H9 (cell line): ENCODE measurements around the gene GDI2. TPM values are rescaled to one million over a fixed set of nuclear protein-coding genes. Genes with fewer than 3 reads are reported as not detected.

Experiments
- DNase-seq: peaks from one replicate; pipeline ENCODE4 v3.0.0-alpha.2; 2017
- H2AFZ ChIP-seq: one replicate; pipeline ENCODE4 v1.6.1; 2013; ENCODE audit warnings: mild to moderate bottlenecking, low read length, control low read depth, moderate library complexity
- H2AK5ac ChIP-seq: 2 replicates; pipeline ENCODE4 v1.6.1; 2013; ENCODE audit warnings: low read length, control low read depth, mixed read lengths; ENCODE audit not compliant: insufficient read length
- H2BK120ac ChIP-seq: one replicate; pipeline ENCODE4 v1.6.1; 2013; ENCODE audit warnings: low read depth, mild to moderate bottlenecking, low read length, control low read depth, inconsistent platforms; ENCODE audit not compliant: poor library complexity, severe bottlenecking
- H2BK12ac ChIP-seq: 2 replicates; pipeline ENCODE4 v1.6.1; 2013; ENCODE audit warnings: low read length, control low read depth, mixed read lengths, low read depth; ENCODE audit not compliant: insufficient read length
- H2BK15ac ChIP-seq: 2 replicates; pipeline ENCODE4 v1.6.1; 2013; ENCODE audit warnings: low read depth, low read length, control low read depth
- H2BK20ac ChIP-seq: one replicate; pipeline ENCODE4 v1.6.1; 2013; ENCODE audit warnings: low read depth, mild to moderate bottlenecking, low read length, control low read depth, inconsistent platforms; ENCODE audit not compliant: poor library complexity, severe bottlenecking
- H2BK5ac ChIP-seq: 2 replicates; pipeline ENCODE4 v1.6.1; 2013; ENCODE audit warnings: low read length, control low read depth, mixed read lengths; ENCODE audit not compliant: insufficient read length
- H3K14ac ChIP-seq: 2 replicates; pipeline ENCODE4 v1.6.1; 2013; ENCODE audit warnings: low read length, control low read depth; ENCODE audit not compliant: insufficient read depth
- H3K18ac ChIP-seq: 2 replicates; pipeline ENCODE4 v1.6.1; 2013; ENCODE audit warnings: low read depth, mild to moderate bottlenecking, mixed read lengths, low read length, control low read depth; ENCODE audit not compliant: insufficient read length
- H3K23ac ChIP-seq: 2 replicates; pipeline ENCODE4 v1.6.1; 2013; ENCODE audit warnings: low read length, control low read depth, mixed read lengths, low read depth; ENCODE audit not compliant: insufficient read length
- H3K23me2 ChIP-seq: 2 replicates; pipeline ENCODE4 v1.6.1; 2013; ENCODE audit warnings: low read depth, mild to moderate bottlenecking, mixed read lengths, low read length, control low read depth; ENCODE audit not compliant: insufficient read length, poor library complexity, severe bottlenecking
- H3K27ac ChIP-seq: 2 replicates; pipeline ENCODE4 v1.5.1; 2013; ENCODE audit warnings: low read length, control low read depth, mixed read lengths, low read depth; ENCODE audit not compliant: insufficient read length
- H3K27me3 ChIP-seq: 2 replicates; pipeline ENCODE4 v1.6.1; 2013; ENCODE audit warnings: low read length, control low read depth, inconsistent platforms; ENCODE audit not compliant: insufficient read depth
- H3K4ac ChIP-seq: 2 replicates; pipeline ENCODE4 v1.6.1; 2013; ENCODE audit warnings: low read depth, mild to moderate bottlenecking, control low read depth, inconsistent platforms, low read length, moderate library complexity
- H3K4me1 ChIP-seq: 2 replicates; pipeline ENCODE4 v1.6.1; 2013; ENCODE audit warnings: low read length, control low read depth, inconsistent platforms; ENCODE audit not compliant: insufficient read depth
- H3K4me2 ChIP-seq: 2 replicates; pipeline ENCODE4 v1.6.1; 2013; ENCODE audit warnings: low read length, control low read depth, mixed read lengths; ENCODE audit not compliant: insufficient read length, insufficient read depth
- H3K56ac ChIP-seq: 2 replicates; pipeline ENCODE4 v1.6.1; 2013; ENCODE audit warnings: low read depth, mild to moderate bottlenecking, mixed read lengths, low read length, control low read depth; ENCODE audit not compliant: insufficient read length
- H3K79me1 ChIP-seq: 2 replicates; pipeline ENCODE4 v1.6.1; 2013; ENCODE audit warnings: low read depth, mild to moderate bottlenecking, moderate library complexity, low read length, control low read depth, inconsistent platforms; ENCODE audit not compliant: insufficient read depth, poor library complexity, severe bottlenecking
- H3K79me2 ChIP-seq: 2 replicates; pipeline ENCODE4 v1.6.1; 2013; ENCODE audit warnings: low read length, control low read depth, inconsistent platforms; ENCODE audit not compliant: insufficient read depth
- H3K9ac ChIP-seq: 2 replicates; pipeline ENCODE4 v1.6.1; 2013; ENCODE audit warnings: low read length, control low read depth, mixed read lengths; ENCODE audit not compliant: insufficient read length; ENCODE audit errors: extremely low read depth
- H3K9me3 ChIP-seq: one replicate; pipeline ENCODE4 v1.6.1; 2013; ENCODE audit warnings: low read depth, low read length, inconsistent platforms; ENCODE audit not compliant: control insufficient read depth
- H3T11ph ChIP-seq: one replicate; pipeline ENCODE4 v1.6.1; 2013; ENCODE audit warnings: mild to moderate bottlenecking, low read length, control low read depth, inconsistent platforms
- H4K20me1 ChIP-seq: one replicate; pipeline ENCODE4 v1.6.1; 2013; ENCODE audit not compliant: control insufficient read depth, insufficient read length, insufficient read depth
- H4K5ac ChIP-seq: 2 replicates; pipeline ENCODE4 v1.6.1; 2013; ENCODE audit warnings: low read depth, mild to moderate bottlenecking, mixed read lengths, low read length, control low read depth; ENCODE audit not compliant: insufficient read length
- H4K8ac ChIP-seq: replicated peaks from 2 replicates; pipeline ENCODE4 v1.6.1; 2013; ENCODE audit warnings: low read length, control low read depth, mixed read lengths, low read depth; ENCODE audit not compliant: insufficient read length
- H4K91ac ChIP-seq: 2 replicates; pipeline ENCODE4 v1.6.1; 2013; ENCODE audit warnings: low read depth, mild to moderate bottlenecking, moderate library complexity, mixed read lengths, low read length, control low read depth; ENCODE audit not compliant: insufficient read length
- H3K27ac Mint-ChIP-seq, 3 experiments: 2 replicates in 2 of 3; 3 replicates in 1 of 3; pipeline ENCODE4 v1.8.0; 2020 to 2021; ENCODE audit warnings: mixed read lengths in 3 of 3, mild to moderate bottlenecking in 1 of 3, moderate library complexity in 1 of 3
- H3K27me3 Mint-ChIP-seq: 2 replicates; pipeline ENCODE4 v1.8.0; 2021; ENCODE audit warnings: low read depth, mild to moderate bottlenecking, moderate library complexity, mixed read lengths
- H3K36me3 Mint-ChIP-seq, 3 experiments: 2 replicates in 2 of 3; 3 replicates in 1 of 3; pipeline ENCODE4 v1.8.0; 2020 to 2021; ENCODE audit warnings: low read depth in 3 of 3, mixed read lengths in 3 of 3; ENCODE audit not compliant: insufficient read depth in 1 of 3
- H3K4me1 Mint-ChIP-seq, 2 experiments: 2 replicates each; pipeline ENCODE4 v1.8.0; 2020; ENCODE audit warnings: mixed read lengths in 2 of 2
- H3K4me3 Mint-ChIP-seq, 2 experiments: 2 replicates in 1 of 2; 3 replicates in 1 of 2; pipeline ENCODE4 v1.8.0; 2020 to 2021; ENCODE audit warnings: mild to moderate bottlenecking in 2 of 2, mixed read lengths in 2 of 2, moderate library complexity in 1 of 2
- H3K9me3 Mint-ChIP-seq, 2 experiments: 2 replicates in 1 of 2; 3 replicates in 1 of 2; pipeline ENCODE4 v1.8.0; 2020; ENCODE audit warnings: mild to moderate bottlenecking in 2 of 2, mixed read lengths in 2 of 2, moderate library complexity in 1 of 2
- whole genome bisulfite sequencing: extraction: QIAGEN DNeasy Blood & Tissue Kit; methylation state at CpG from one replicate; pipeline ENCODE4 v1.1.7; 2013; ENCODE audit warnings: missing lambda C conversion rate, low lambda C conversion rate, mixed read lengths; ENCODE audit not compliant: insufficient read length; ENCODE audit errors: extremely low coverage; 5-methylcytosine and 5-hydroxymethylcytosine counted together
- total RNA-seq: library from RNA; stranded (reverse); gene quantifications from 2 replicates; pipeline ENCODE4 v1.2.1, GENCODE V29; 2021
- TF ChIP-seq, protein P1 (sequence below): fragments of 200-600 bp; sonication (generic); conservative IDR thresholded peaks from 3 replicates; pipeline ENCODE4 v1.8.0; 2021; ENCODE audit warnings: antibody characterized with exemption, mild to moderate bottlenecking

GDI2 gene
- total RNA-seq, 1 experiment from 2014 or later = 351 TPM

DNA sequence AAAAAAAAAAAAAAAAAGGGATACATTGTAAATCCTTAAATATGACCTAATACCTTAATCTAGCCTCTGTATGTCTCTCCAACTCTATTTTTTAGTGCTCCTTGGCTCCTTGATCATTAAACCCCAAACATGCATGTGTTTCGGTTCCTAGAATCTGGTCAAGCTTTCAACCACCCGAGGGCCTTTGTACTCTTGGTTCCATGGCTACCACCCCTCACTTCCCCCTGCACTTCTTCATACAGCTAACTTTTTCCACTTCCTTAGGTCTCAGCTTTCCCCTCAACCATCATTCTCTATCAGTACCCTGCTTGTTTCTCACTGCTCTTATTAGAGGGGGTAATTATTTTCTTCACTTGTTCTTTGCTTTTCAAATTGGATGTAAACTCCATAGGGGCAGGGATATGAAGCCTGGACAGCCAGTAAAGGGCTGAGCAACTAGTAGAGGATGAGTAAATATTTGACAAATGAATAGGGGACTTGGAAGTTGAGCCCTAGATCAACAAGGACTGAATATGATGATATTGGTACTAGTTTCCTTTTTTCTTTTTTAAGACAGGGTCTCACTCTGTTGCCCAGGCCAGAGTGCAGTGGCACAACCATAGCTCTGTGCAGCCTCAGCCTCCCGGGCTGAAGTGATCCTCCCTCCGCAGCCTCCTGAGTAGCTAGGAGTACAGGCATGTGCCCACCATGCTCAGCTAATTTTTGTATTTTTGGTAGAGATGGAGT lies 4.3 kb upstream of the GDI2 start:
- no peak overlapping the region for H4K8ac ChIP-seq
- no peak overlapping the region for H3K4ac ChIP-seq
- H3K4me1 ChIP-seq = no peaks in the 10 kb centered on the region
- no peak overlapping the region for H2BK20ac ChIP-seq
- Mint-ChIP-seq H3K27me3 (peaks cover 3% of the 10 kb centered on the region), H3K4me1 (peaks cover 9 to 11% of the 10 kb centered on the region in 2 experiments), H3K9me3 (no peaks in the 10 kb centered on the region; a peak in 1 of 5 replicates), H3K36me3 (peaks cover 3 to 6% (median 4%) of the 10 kb centered on the region in 3 experiments; a peak in 5 of 7 replicates), H3K27ac (no peak overlapping the region), H3K4me3 (no peak overlapping the region)
- WGBS = no CpG with 5 or more reads among the region's 4 CpGs
- no peak overlapping the region for H3K56ac ChIP-seq
- no peak overlapping the region for H2BK15ac ChIP-seq
- no peaks in the 10 kb centered on the region for H3K79me1 ChIP-seq
- TF ChIP-seq, protein P1, sequence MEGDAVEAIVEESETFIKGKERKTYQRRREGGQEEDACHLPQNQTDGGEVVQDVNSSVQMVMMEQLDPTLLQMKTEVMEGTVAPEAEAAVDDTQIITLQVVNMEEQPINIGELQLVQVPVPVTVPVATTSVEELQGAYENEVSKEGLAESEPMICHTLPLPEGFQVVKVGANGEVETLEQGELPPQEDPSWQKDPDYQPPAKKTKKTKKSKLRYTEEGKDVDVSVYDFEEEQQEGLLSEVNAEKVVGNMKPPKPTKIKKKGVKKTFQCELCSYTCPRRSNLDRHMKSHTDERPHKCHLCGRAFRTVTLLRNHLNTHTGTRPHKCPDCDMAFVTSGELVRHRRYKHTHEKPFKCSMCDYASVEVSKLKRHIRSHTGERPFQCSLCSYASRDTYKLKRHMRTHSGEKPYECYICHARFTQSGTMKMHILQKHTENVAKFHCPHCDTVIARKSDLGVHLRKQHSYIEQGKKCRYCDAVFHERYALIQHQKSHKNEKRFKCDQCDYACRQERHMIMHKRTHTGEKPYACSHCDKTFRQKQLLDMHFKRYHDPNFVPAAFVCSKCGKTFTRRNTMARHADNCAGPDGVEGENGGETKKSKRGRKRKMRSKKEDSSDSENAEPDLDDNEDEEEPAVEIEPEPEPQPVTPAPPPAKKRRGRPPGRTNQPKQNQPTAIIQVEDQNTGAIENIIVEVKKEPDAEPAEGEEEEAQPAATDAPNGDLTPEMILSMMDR = no peak
- no peak overlapping the region for H3K9ac ChIP-seq
- H3K23me2 ChIP-seq = peaks cover 4% of the 10 kb centered on the region
- H3K14ac ChIP-seq = no peak overlapping the region
- H3T11ph ChIP-seq = no peak overlapping the region
- H3K4me2 ChIP-seq = no peak overlapping the region
- no peak overlapping the region for H4K5ac ChIP-seq
- H3K9me3 ChIP-seq = no peaks in the 10 kb centered on the region
- no peak overlapping the region for H3K23ac ChIP-seq
- H2AFZ ChIP-seq = no peak overlapping the region
- H3K27ac ChIP-seq = no peak overlapping the region
- no peaks in the 10 kb centered on the region for H4K20me1 ChIP-seq
- no peak overlapping the region for H2BK5ac ChIP-seq
- no peak overlapping the region for H2AK5ac ChIP-seq
- no peak overlapping the region for H2BK12ac ChIP-seq
- no peak for DNase-seq
- H4K91ac ChIP-seq = no peak overlapping the region
- no peaks in the 10 kb centered on the region for H3K27me3 ChIP-seq
- H2BK120ac ChIP-seq = no peak overlapping the region
- no peak overlapping the region for H3K18ac ChIP-seq
- peaks cover 3% of the 10 kb centered on the region; the same call in 1 of the 2 replicates for H3K79me2 ChIP-seq
